ENCODE measurements around the gene S100A7.

The S100A7 gene

GRCh38 chr1:153431427-153431826, 29.0 kb downstream of the S100A7 start:
- Histone ChIP-seq H2BK120ac (ENCODE audit: low read depth, low read length) (no peak overlapping the region), H4K91ac (ENCODE audit: low read depth, low read length, poor library complexity) (no peak overlapping the region), H2BK5ac (ENCODE audit: low read length) (no peak overlapping the region), H3K4me3 (ENCODE audit: low read length in 2 of 2) (no peak overlapping the region), H3K27ac (replicated peaks; ENCODE audit: low read length) (no peak overlapping the region), H2AFZ (ENCODE audit: low read length) (no peak overlapping the region), H3K4me1 (ENCODE audit: control insufficient read depth in 2 of 2, insufficient read depth in 1 of 2, low read depth in 1 of 2, low read length in 2 of 2) (no peaks in the 10 kb centered on the region), H3K9me3 (replicated peaks in 1 of 2; ENCODE audit: control insufficient read depth in 2 of 2, insufficient read depth in 1 of 2, low read depth in 1 of 2, low read length in 2 of 2) (no peaks in the 10 kb centered on the region), H2BK12ac (ENCODE audit: low read length) (no peak overlapping the region), H3K9ac (ENCODE audit: low read depth, low read length, poor library complexity) (no peak overlapping the region), H3K4ac (ENCODE audit: low read length) (no peak overlapping the region), H3K36me3 (replicated peaks in 1 of 2; ENCODE audit: control insufficient read depth in 2 of 2, insufficient read depth in 2 of 2, low read length in 2 of 2) (no peaks in the 10 kb centered on the region), H2AK5ac (ENCODE audit: low read depth, low read length) (no peak overlapping the region), H4K8ac (ENCODE audit: low read depth, low read length) (no peak overlapping the region), H2BK15ac (ENCODE audit: low read length) (no peak overlapping the region), H3K23ac (ENCODE audit: low read depth, low read length, poor library complexity) (no peak overlapping the region), H3K4me2 (ENCODE audit: insufficient read depth, low read length, poor library complexity, severe bottlenecking) (no peak overlapping the region), H3K14ac (ENCODE audit: low read length) (no peak overlapping the region), H3K27me3 (ENCODE audit: control insufficient read depth in 3 of 3, insufficient read depth in 3 of 3, low read depth in 1 of 3, low read length in 3 of 3) (peaks cover 0 to 7% (median 0%) of the 10 kb centered on the region in 3 experiments), H3K79me1 (ENCODE audit: low read depth, low read length) (no peaks in the 10 kb centered on the region), H3K18ac (ENCODE audit: low read length) (no peak overlapping the region)
- DNase-seq (ENCODE audit: low spot score): no peak
- WGBS, 2 donors (ENCODE audit: extremely low coverage in 2 of 2, insufficient read length in 2 of 2, insufficient replicate concordance in 1 of 2): no CpG with 5 or more reads among the region's 3 CpGs

GRCh38 chr1:153431002-153431401, 29.4 kb downstream of the S100A7 start:
- Histone ChIP-seq H3K27ac (replicated peaks; ENCODE audit: low read length) (no peak overlapping the region), H3K9ac (ENCODE audit: low read depth, low read length, poor library complexity) (peak overlapping the region; percentile 53), H3K18ac (ENCODE audit: low read length) (no peak overlapping the region), H3K4me1 (ENCODE audit: control insufficient read depth in 2 of 2, insufficient read depth in 1 of 2, low read depth in 1 of 2, low read length in 2 of 2) (no peaks in the 10 kb centered on the region), H2BK120ac (ENCODE audit: low read depth, low read length) (no peak overlapping the region), H3K4me2 (ENCODE audit: insufficient read depth, low read length, poor library complexity, severe bottlenecking) (no peak overlapping the region), H3K4me3 (ENCODE audit: low read length in 2 of 2) (peak overlapping the region in 1 of 2 donors; percentile 23), H2BK15ac (ENCODE audit: low read length) (no peak overlapping the region), H4K8ac (ENCODE audit: low read depth, low read length) (peak overlapping the region; percentile 83), H3K4ac (ENCODE audit: low read length) (no peak overlapping the region), H3K27me3 (ENCODE audit: control insufficient read depth in 3 of 3, insufficient read depth in 3 of 3, low read depth in 1 of 3, low read length in 3 of 3) (peaks cover 0 to 7% (median 0%) of the 10 kb centered on the region in 3 experiments), H4K91ac (ENCODE audit: low read depth, low read length, poor library complexity) (no peak overlapping the region), H3K36me3 (replicated peaks in 1 of 2; ENCODE audit: control insufficient read depth in 2 of 2, insufficient read depth in 2 of 2, low read length in 2 of 2) (no peaks in the 10 kb centered on the region), H2AFZ (ENCODE audit: low read length) (no peak overlapping the region), H2BK12ac (ENCODE audit: low read length) (no peak overlapping the region), H2BK5ac (ENCODE audit: low read length) (no peak overlapping the region), H3K14ac (ENCODE audit: low read length) (peak overlapping the region; percentile 67), H3K79me1 (ENCODE audit: low read depth, low read length) (no peaks in the 10 kb centered on the region), H3K9me3 (replicated peaks in 1 of 2; ENCODE audit: control insufficient read depth in 2 of 2, insufficient read depth in 1 of 2, low read depth in 1 of 2, low read length in 2 of 2) (no peaks in the 10 kb centered on the region), H3K23ac (ENCODE audit: low read depth, low read length, poor library complexity) (peak overlapping the region; percentile 27), H2AK5ac (ENCODE audit: low read depth, low read length) (no peak overlapping the region)
- WGBS, 2 donors (ENCODE audit: extremely low coverage in 2 of 2, insufficient read length in 2 of 2, insufficient replicate concordance in 1 of 2): no CpG with 5 or more reads among the region's 17 CpGs
- DNase-seq (ENCODE audit: low spot score): no peak

- no peaks in the 10 kb centered on the region for H3K36me3 ChIP-seq (replicated peaks in 1 of 2; ENCODE audit: control insufficient read depth in 2 of 2, insufficient read depth in 2 of 2, low read length in 2 of 2)
- H2BK15ac ChIP-seq (ENCODE audit: low read length): no peak overlapping the region
- H2BK120ac ChIP-seq (ENCODE audit: low read depth, low read length): no peak overlapping the region
- no peak overlapping the region for H3K9ac ChIP-seq (ENCODE audit: low read depth, low read length, poor library complexity)
- DNase-seq (ENCODE audit: low spot score): no peak
- H3K27ac ChIP-seq (replicated peaks; ENCODE audit: low read length): no peak overlapping the region
- no peak overlapping the region for H3K4me3 ChIP-seq (ENCODE audit: low read length in 2 of 2)
- H3K18ac ChIP-seq (ENCODE audit: low read length): no peak overlapping the region
- H2AK5ac ChIP-seq (ENCODE audit: low read depth, low read length): no peak overlapping the region
- WGBS, 2 donors (ENCODE audit: extremely low coverage in 2 of 2, insufficient read length in 2 of 2, insufficient replicate concordance in 1 of 2): no CpG with 5 or more reads among the region's 3 CpGs
- H4K8ac ChIP-seq (ENCODE audit: low read depth, low read length): peak overlapping the region; percentile 83
- no peaks in the 10 kb centered on the region for H3K9me3 ChIP-seq (replicated peaks in 1 of 2; ENCODE audit: control insufficient read depth in 2 of 2, insufficient read depth in 1 of 2, low read depth in 1 of 2, low read length in 2 of 2)
- no peak overlapping the region for H2BK5ac ChIP-seq (ENCODE audit: low read length)
- H3K14ac ChIP-seq (ENCODE audit: low read length): no peak overlapping the region
- H3K4ac ChIP-seq (ENCODE audit: low read length): no peak overlapping the region
- H3K4me2 ChIP-seq (ENCODE audit: insufficient read depth, low read length, poor library complexity, severe bottlenecking): no peak overlapping the region
- peak overlapping the region; percentile 27 for H3K23ac ChIP-seq (ENCODE audit: low read depth, low read length, poor library complexity)
- no peaks in the 10 kb centered on the region for H3K4me1 ChIP-seq (ENCODE audit: control insufficient read depth in 2 of 2, insufficient read depth in 1 of 2, low read depth in 1 of 2, low read length in 2 of 2)
- H3K27me3 ChIP-seq (ENCODE audit: control insufficient read depth in 3 of 3, insufficient read depth in 3 of 3, low read depth in 1 of 3, low read length in 3 of 3): peaks cover 0 to 7% (median 0%) of the 10 kb centered on the region in 3 experiments
- no peak overlapping the region for H2BK12ac ChIP-seq (ENCODE audit: low read length)
- H3K79me1 ChIP-seq (ENCODE audit: low read depth, low read length): no peaks in the 10 kb centered on the region
- no peak overlapping the region for H2AFZ ChIP-seq (ENCODE audit: low read length)
- H4K91ac ChIP-seq (ENCODE audit: low read depth, low read length, poor library complexity): no peak overlapping the region
These were observed 29.9 kb downstream of the S100A7 start for GRCh38 chr1:153430561-153430960.

GRCh38 chr1:153430166-153430553, 30.3 kb downstream of the S100A7 start:
- H3K9me3 ChIP-seq (replicated peaks in 1 of 2; ENCODE audit: control insufficient read depth in 2 of 2, insufficient read depth in 1 of 2, low read depth in 1 of 2, low read length in 2 of 2): no peaks in the 10 kb centered on the region
- no peak overlapping the region for H2BK5ac ChIP-seq (ENCODE audit: low read length)
- H3K23ac ChIP-seq (ENCODE audit: low read depth, low read length, poor library complexity): no peak overlapping the region
- no peak overlapping the region for H2BK12ac ChIP-seq (ENCODE audit: low read length)
- H3K4me3 ChIP-seq (ENCODE audit: low read length in 2 of 2): no peak overlapping the region
- no peak overlapping the region for H3K14ac ChIP-seq (ENCODE audit: low read length)
- no peak overlapping the region for H2AFZ ChIP-seq (ENCODE audit: low read length)
- H3K4me2 ChIP-seq (ENCODE audit: insufficient read depth, low read length, poor library complexity, severe bottlenecking): no peak overlapping the region
- H4K8ac ChIP-seq (ENCODE audit: low read depth, low read length): no peak overlapping the region
- H3K9ac ChIP-seq (ENCODE audit: low read depth, low read length, poor library complexity): no peak overlapping the region
- no peak for DNase-seq (ENCODE audit: low spot score)
- H3K27me3 ChIP-seq (ENCODE audit: control insufficient read depth in 3 of 3, insufficient read depth in 3 of 3, low read depth in 1 of 3, low read length in 3 of 3): peaks cover 0 to 7% (median 0%) of the 10 kb centered on the region in 3 experiments
- no peaks in the 10 kb centered on the region for H3K36me3 ChIP-seq (replicated peaks in 1 of 2; ENCODE audit: control insufficient read depth in 2 of 2, insufficient read depth in 2 of 2, low read length in 2 of 2)
- no peak overlapping the region for H3K4ac ChIP-seq (ENCODE audit: low read length)
- H2BK120ac ChIP-seq (ENCODE audit: low read depth, low read length): no peak overlapping the region
- H3K27ac ChIP-seq (replicated peaks; ENCODE audit: low read length): no peak overlapping the region
- no peak overlapping the region for H2BK15ac ChIP-seq (ENCODE audit: low read length)
- WGBS, 2 donors (ENCODE audit: extremely low coverage in 2 of 2, insufficient read length in 2 of 2, insufficient replicate concordance in 1 of 2): no CpG with 5 or more reads among the region's 2 CpGs
- no peak overlapping the region for H3K18ac ChIP-seq (ENCODE audit: low read length)
- H4K91ac ChIP-seq (ENCODE audit: low read depth, low read length, poor library complexity): no peak overlapping the region
- no peak overlapping the region for H2AK5ac ChIP-seq (ENCODE audit: low read depth, low read length)
- no peaks in the 10 kb centered on the region for H3K79me1 ChIP-seq (ENCODE audit: low read depth, low read length)
- H3K4me1 ChIP-seq (ENCODE audit: control insufficient read depth in 2 of 2, insufficient read depth in 1 of 2, low read depth in 1 of 2, low read length in 2 of 2): no peaks in the 10 kb centered on the region
